Right atrium auricular region (tissue), 2 donors: ENCODE results near the gene AACS. TPM values are rescaled to one million over a fixed set of nuclear protein-coding genes. Genes with fewer than 3 reads are reported as not detected.

ENCODE experiments used
- DNase-seq: peaks from one replicate; pipeline ENCODE4 v3.0.0-alpha.2; 2019; ENCODE audit warnings: low spot score
- H3K27ac ChIP-seq, 2 donors: fragments of 200-600 bp; sonication (generic); 1 replicate in 1 of 2; 2 replicates in 1 of 2; pipeline ENCODE4 v1.5.1; 2016 to 2019
- H3K27me3 ChIP-seq, 2 donors: fragments of 200-600 bp; sonication (generic); one replicate each; pipeline versions ENCODE4 v1.5.1 to v1.6.0; 2017 to 2019
- H3K36me3 ChIP-seq: fragments of 200-600 bp; sonication (generic); one replicate; pipeline ENCODE4 v1.5.1; 2016
- H3K4me1 ChIP-seq, 2 donors: fragments of 200-600 bp; sonication (generic); one replicate each; pipeline versions ENCODE4 v1.5.1 to v1.6.0; 2017 to 2019
- H3K4me3 ChIP-seq, 2 donors: fragments of 200-600 bp; sonication (generic); 1 replicate in 1 of 2; 2 replicates in 1 of 2; pipeline ENCODE4 v1.5.1; 2017 to 2019; ENCODE audit warnings: mild to moderate bottlenecking in 1 of 2, moderate library complexity in 1 of 2
- H3K9me3 ChIP-seq, 2 donors: fragments of 200-600 bp; sonication (generic); one replicate each; pipeline ENCODE4 v1.5.1; 2019
- total RNA-seq, 2 donors: library from RNA; depleted of rRNA; stranded (reverse); fragments of >200 nt; gene quantifications; one replicate each; pipeline ENCODE4 v1.1.0, GENCODE V29; 2016
- TF ChIP-seq, protein P1 (sequence below), 2 donors: fragments of 200-600 bp; sonication (generic); IDR thresholded peaks; one replicate each; pipeline ENCODE4 v1.5.1; 2019; ENCODE audit warnings: antibody characterized with exemption in 2 of 2

The AACS gene
- total RNA-seq, 2 donors from 2014 or later: 7.4 to 11.7 TPM

DNA sequence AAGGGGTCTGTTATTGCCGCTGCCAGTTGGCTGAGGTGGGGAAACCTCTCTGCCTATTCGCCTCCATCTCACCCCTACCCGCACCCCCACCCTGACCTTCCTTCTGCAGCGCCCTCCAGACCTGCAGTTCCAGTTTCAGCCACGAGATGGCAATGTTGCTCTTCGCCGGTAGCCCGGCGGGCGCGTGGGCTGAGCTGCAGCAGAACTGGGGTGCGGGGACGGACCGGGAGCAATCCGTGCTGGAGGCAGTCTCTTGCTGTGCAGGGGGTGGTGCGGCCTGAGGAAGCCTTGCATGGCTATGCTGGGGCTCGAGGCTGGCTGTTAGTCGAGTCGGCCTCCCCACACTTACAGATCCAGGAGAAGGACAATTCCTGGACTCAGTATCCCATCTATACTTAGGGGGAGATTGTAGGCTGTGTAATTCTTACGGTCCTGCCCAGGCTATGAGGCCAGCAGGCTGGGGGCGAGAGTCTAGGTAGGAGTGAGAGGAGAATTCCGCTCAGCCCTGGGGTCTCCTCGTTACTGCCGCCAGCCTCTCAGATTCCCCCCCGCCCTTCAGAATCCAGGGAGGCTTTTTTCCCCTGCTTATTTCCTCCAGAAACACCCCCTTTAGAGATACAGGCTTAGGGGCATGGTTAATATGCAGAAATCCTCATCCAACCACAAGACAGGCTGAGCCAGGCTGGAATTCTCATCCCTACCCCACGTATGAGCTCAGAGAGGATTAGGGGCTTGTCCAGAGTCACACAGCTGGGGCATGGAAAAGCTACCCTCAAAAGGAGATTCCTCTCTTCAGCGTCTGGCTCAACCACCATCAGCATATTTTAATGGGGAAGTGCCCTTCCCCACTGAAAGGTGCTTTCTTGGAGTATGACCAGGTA lies 118.2 kb downstream of the AACS start:
- peaks cover 0 to 7% of the 10 kb centered on the region in 2 donors for H3K27me3 ChIP-seq

DNA sequence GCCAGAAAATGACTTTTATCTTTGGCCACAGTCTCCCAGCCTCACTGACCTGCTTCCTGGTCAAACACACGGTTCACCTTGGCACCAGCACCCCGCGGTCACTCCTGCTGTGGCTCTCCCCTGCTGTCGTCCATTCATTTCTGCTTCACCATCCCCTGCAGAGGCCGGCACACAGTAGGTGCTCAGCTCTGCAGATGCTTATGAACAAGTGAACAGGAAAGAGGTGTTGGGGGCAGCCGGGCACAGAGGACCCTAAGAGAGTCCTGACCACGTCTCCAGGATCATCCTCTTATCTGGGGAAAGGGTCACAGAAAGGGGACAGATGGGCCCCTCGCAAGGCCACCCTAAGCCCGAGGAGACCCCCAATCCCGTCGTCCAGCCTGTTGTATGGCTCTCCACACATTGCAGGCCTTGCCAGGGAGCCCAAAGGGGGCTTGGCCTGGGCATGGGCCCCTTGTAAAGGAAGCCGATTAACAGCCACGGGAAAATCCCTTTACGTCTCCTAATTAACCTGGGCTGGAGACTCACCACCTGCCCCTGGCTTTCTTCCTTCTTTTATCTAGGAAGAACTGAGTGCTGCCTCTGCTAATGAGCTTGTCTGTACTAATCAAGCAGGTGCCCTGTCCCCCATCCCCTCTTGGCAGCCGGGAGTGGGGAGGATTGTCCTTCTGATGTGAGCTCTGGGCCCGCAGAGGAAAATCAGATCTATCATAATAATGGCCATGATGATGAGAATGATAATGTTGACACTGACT lies 119.2 kb downstream of the AACS start:
- Histone ChIP-seq H3K4me3 (no peak overlapping the region), H3K9me3 (no peaks in the 10 kb centered on the region), H3K36me3 (no peaks in the 10 kb centered on the region), H3K4me1 (peaks cover 0 to 31% of the 10 kb centered on the region in 2 donors), H3K27me3 (peaks cover 4 to 9% of the 10 kb centered on the region in 2 donors), H3K27ac (no peak overlapping the region)
- TF ChIP-seq, protein P1, sequence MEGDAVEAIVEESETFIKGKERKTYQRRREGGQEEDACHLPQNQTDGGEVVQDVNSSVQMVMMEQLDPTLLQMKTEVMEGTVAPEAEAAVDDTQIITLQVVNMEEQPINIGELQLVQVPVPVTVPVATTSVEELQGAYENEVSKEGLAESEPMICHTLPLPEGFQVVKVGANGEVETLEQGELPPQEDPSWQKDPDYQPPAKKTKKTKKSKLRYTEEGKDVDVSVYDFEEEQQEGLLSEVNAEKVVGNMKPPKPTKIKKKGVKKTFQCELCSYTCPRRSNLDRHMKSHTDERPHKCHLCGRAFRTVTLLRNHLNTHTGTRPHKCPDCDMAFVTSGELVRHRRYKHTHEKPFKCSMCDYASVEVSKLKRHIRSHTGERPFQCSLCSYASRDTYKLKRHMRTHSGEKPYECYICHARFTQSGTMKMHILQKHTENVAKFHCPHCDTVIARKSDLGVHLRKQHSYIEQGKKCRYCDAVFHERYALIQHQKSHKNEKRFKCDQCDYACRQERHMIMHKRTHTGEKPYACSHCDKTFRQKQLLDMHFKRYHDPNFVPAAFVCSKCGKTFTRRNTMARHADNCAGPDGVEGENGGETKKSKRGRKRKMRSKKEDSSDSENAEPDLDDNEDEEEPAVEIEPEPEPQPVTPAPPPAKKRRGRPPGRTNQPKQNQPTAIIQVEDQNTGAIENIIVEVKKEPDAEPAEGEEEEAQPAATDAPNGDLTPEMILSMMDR (IDR thresholded peaks at IDR 0.05): no peak
- DNase-seq: no peak

More for the DNA sequence above, 118.2 kb downstream of the AACS start:
- Histone ChIP-seq H3K4me1 (peaks cover 0 to 30% of the 10 kb centered on the region in 2 donors), H3K27ac (no peak overlapping the region), H3K36me3 (no peaks in the 10 kb centered on the region), H3K4me3 (no peak overlapping the region), H3K9me3 (no peaks in the 10 kb centered on the region)
- TF ChIP-seq, protein P1 (IDR thresholded peaks at IDR 0.05): peak; percentile 99 to 100
- DNase-seq: peak; percentile 69

DNA sequence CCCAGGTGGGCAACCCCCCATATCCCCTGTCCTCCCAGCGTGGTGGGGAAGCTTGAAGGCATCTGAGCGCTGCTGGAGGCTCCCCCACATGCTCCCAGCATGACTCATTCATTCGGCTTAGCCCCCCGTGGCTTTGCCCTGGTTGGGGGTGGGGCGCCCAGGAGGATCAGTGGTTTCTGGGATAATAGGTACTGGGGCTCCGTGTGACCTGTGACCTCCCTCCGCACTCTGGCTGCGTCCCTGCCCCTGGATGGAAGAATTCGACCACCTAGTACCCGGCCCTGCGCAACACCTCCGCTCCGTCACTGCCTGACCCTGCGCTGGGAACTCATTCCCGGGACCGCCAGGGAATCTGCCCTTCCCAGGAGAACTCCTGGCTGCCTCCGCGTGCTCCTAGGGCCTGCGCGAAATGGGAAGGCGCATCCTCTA lies 120.1 kb downstream of the AACS start:
- Histone ChIP-seq H3K27me3 (peaks cover 4 to 15% of the 10 kb centered on the region in 2 donors), H3K27ac (no peak overlapping the region), H3K4me1 (peaks cover 0 to 31% of the 10 kb centered on the region in 2 donors), H3K36me3 (no peaks in the 10 kb centered on the region), H3K9me3 (no peaks in the 10 kb centered on the region), H3K4me3 (peak overlapping the region in 1 of 2 donors; percentile 49)
- TF ChIP-seq, protein P1 (IDR thresholded peaks at IDR 0.05): no peak
- DNase-seq: no peak

DNA sequence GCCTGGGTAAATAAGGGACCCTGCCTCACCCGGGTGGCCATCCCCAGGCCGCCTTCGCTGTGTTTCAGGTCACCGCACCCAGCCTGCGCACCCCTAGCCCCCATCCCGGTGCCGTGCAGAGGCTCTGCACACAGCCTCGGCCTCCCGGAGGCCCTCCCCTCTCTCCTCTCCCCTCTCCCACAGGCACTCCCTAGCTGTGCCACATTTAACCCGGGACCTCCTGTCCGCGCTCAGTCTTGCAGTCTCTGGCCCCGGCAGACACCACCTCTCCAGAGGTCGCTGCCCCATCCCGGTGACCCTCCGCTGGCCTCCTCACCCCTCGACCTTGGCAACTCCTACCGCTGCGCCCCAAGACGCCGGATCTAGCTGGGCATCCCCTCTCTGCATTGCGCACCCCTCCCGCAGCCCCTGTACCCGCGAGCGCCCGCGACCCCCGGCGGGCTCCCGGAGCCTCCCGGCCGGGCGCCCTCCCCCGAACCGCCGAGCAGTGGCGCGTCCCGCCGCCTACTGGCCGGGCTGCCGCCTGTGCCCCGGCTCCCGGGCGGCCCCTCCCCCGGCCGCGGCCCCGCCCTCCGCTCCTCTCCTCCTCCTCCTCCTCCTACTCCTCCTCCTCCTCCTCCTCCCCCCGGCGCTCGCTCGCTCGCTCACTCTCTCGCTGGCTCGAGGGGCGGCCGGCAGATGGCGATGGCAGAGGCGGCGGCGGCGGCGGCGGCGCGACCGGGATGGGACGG lies 120.7 kb downstream of the AACS start, which contains the start of gene TMEM132B:
Gene TMEM132B (plus strand): TSS at position 647 of the 731 bp plus-strand sequence.
- no peaks in the 10 kb centered on the region for H3K9me3 ChIP-seq
- peak within 1 kb of the TSS; percentile 32 to 49 for H3K4me3 ChIP-seq
- H3K27ac ChIP-seq: no peak within 1 kb of the TSS
- peaks cover 4 to 15% of the 10 kb centered on the region in 2 donors for H3K27me3 ChIP-seq
- peaks cover 0 to 31% of the 10 kb centered on the region in 2 donors for H3K4me1 ChIP-seq
- no peaks in the 10 kb centered on the region for H3K36me3 ChIP-seq
- TF ChIP-seq, protein P1 (IDR thresholded peaks at IDR 0.05): peak; percentile 46 to 59
- DNase-seq: no peak

DNA sequence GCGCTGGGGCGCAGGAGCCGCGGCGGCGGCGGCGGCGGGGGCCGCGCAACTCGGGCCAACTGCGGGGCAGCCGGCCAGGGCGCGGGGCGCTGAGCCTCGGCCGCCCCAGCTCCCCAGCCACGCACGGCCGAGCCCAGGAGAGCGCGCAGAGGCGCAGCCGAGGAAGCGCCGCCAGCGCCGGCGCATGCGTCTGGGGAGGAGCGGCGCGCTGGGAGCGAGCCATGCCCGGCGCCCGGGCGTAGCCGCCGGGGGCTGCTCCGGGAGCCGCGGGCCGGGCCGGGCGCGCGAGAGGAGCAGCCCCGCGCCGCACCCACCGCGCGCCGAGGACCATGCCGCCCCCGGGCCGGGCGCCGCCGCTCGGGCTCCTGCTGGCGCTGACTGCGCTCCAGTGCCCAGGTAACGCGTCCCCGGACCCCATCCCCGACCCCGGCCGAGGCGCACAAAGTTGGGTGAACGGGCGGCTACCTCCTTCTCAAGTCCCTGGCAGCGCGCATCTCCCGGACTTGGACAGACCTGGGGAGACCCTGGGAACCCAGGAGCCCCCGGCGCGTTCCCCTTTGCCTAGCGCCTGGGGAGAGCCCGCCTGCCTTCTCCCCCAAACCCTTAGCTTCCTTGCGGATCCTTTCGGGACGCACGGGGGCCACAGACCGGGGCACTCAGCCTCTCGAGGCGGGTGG lies 121.4 kb downstream of the AACS start:
- H3K9me3 ChIP-seq: no peaks in the 10 kb centered on the region
- no peak overlapping the region for H3K27ac ChIP-seq
- TF ChIP-seq, protein P1 (IDR thresholded peaks at IDR 0.05): no peak
- H3K36me3 ChIP-seq: no peaks in the 10 kb centered on the region
- H3K4me1 ChIP-seq: peaks cover 0 to 31% of the 10 kb centered on the region in 2 donors
- no peak for DNase-seq
- H3K27me3 ChIP-seq: peaks cover 4 to 15% of the 10 kb centered on the region in 2 donors
- peak overlapping the region; percentile 30 to 49 for H3K4me3 ChIP-seq
